ENCODE measurements around the gene PALLD.
"Not testable (repeated sequence)": the region's sequence is repeated elsewhere in the genome, so short reads cannot be mapped to it uniquely, and the experiment has no call there.

Gene PALLD

DNA sequence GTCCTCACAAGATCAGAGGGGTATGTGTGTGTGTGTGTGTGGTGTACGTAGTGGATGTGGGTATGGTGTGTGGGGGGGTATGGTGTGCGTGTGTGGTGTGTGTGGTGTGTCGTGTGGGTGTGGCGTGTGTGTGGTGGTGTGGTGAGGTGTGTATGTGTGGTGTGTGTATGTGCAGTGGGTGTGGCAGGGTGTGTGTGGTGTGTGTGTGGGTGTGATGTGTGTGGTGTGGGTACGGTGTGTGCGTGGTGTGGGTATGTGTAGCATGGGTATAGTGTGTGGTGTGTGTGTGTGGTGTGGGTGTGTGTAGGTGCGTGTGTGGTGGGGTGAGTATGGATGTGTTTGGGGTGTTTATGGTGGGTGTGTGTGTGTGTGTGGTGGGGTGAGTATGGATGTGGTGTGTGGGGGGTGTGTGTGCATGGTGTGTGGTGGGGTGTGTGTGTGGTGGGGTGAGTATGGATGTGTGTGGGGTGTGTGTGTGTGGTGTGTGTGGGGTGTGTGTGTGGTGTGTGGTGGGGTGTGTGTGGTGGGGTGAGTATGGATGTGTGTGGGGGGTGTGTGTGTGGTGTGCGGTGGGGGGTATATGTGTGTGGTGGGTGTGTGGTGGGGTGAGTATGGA, 182.0 kb downstream of the PALLD start:
- no peak for DNase-seq (ENCODE audit: low spot score)

DNA sequence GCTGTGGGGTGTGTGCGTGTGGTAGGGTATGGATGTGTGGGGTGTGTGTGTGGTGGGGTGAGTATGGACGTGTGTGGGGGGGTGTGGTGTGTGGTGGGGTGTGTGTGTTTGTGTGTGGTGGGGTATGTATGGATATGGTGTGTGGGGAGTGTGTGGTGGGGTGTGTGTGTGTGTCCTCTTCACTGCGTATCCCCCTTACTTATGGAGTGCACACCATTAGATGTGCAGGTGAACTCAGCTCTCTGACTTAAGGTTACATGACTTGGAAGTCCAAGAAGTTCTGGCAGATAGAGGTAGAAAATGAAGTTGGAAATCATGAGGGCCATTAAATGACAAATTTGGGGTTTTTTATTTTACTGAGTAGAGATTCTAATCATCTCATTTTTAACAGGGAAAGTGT, 182.5 kb downstream of the PALLD start:
- DNase-seq (ENCODE audit: low spot score) = no peak

DNA sequence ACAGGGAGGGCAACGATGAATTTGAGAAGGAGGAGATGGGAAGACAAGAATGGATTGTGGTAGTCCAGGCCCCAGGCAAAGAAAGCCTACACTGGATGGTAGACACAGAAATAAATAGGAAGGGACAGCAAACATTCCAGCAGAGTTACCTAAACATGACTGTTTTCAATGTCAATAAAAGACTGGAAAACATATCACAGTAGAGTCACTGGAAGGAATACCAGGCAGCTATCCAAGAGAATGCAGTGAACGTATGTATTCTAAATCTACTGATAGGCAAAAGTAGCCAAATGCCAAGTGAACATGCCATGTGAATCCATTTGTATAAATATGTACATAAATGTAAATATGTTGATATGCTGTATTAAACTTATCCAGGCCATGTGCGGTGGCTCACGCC, 183.0 kb downstream of the PALLD start:
- DNase-seq (ENCODE audit: low spot score) = no peak

GRCh38 chr4:168682898-168683500, 186.1 kb downstream of the PALLD start:
- no peak for DNase-seq (ENCODE audit: low spot score)

DNA sequence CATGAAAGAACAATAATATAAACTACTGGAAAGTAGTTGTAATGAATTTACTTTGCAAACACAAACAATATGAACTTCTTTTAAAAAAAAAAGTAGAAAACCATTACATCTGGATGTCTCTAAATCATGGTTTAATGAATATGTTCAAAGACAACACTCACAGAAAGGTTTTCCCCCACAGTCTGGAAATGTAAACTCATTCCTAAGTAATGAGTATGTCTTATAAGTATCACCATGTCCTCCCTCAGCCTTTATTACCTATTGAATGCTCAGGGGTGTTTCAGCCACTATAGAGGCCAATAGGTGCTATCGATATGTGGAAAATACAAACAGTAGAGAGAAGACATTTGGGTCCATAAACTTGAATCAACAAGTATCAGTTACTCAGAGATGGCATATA, 186.7 kb downstream of the PALLD start:
- DNase-seq (ENCODE audit: low spot score) = no peak

- DNase-seq (ENCODE audit: low spot score) = no peak
Measured at GRCh38 chr4:168685136-168685809, 188.4 kb downstream of the PALLD start.

GRCh38 chr4:168688584-168688983, 191.7 kb downstream of the PALLD start:
- DNase-seq (ENCODE audit: low spot score) = no peak

DNA sequence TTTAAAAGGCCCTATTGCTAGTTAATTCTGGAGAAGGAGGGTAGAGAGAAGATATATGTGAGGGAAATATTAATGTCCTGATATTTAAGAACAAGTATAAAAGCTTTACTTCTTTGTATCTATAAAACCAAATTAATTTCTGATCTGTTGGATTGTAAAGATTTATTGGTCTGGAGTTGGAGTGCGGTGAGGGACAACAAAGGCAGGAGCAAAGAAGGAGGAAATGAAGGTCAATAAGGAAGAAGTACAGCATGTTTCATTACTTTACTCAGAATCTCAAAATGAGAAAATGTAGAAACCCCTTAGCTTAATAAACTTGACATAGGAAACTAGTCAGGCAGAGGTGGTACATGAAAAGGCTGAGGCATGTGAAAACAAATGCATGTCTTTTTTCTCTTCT, 192.9 kb downstream of the PALLD start:
- no peak for DNase-seq (ENCODE audit: low spot score)

- no peak for DNase-seq (ENCODE audit: low spot score)
Measured at GRCh38 chr4:168690199-168690598, 193.3 kb downstream of the PALLD start.

- DNase-seq (ENCODE audit: low spot score) = no peak
Measured at GRCh38 chr4:168691631-168692369, 194.9 kb downstream of the PALLD start.

DNA sequence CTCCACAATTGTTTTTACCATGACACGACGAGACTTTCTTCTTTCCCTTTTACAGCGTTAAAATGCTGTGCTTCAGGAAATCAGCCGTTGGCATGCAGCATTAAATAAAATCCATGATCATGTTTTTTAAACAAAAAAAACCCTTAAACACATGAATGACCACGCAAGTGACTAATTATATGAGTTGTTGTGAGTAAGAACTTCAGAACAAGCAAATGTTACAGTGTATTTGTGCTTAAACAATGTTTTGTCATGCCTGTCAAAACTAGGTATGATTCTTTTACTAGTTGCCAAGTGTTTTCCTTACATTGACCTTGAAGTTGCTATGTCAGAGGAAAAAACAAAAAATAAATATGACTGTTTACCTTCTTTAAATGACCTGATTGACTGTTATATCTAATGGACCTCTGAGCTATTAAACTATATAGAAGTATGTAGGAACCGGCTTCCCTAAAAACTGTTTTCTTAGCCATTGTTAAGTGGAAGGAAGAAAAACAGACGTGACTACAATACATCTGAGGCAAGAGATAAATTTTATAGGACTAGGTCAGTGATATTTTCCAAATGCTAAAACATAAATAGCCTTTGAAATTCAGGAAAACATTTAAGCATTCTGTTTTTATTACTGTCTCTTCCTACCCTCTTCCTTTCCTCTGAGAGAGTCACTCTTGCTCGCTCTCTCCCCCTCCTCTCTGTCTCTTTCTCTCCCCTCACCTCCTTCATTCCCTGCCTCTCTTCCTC, 197.1 kb downstream of the PALLD start:
- DNase-seq (ENCODE audit: low spot score) = no peak

GRCh38 chr4:168694667-168695066, 197.8 kb downstream of the PALLD start:
- DNase-seq (ENCODE audit: low spot score) = no peak

- no peak for DNase-seq (ENCODE audit: low spot score)
Measured at GRCh38 chr4:168695288-168695687, 198.4 kb downstream of the PALLD start.

GRCh38 chr4:168696280-168696679, 199.4 kb downstream of the PALLD start:
- no peak for DNase-seq (ENCODE audit: low spot score)

GRCh38 chr4:168696826-168697225, 200.0 kb downstream of the PALLD start:
- no peak for DNase-seq (ENCODE audit: low spot score)

DNA sequence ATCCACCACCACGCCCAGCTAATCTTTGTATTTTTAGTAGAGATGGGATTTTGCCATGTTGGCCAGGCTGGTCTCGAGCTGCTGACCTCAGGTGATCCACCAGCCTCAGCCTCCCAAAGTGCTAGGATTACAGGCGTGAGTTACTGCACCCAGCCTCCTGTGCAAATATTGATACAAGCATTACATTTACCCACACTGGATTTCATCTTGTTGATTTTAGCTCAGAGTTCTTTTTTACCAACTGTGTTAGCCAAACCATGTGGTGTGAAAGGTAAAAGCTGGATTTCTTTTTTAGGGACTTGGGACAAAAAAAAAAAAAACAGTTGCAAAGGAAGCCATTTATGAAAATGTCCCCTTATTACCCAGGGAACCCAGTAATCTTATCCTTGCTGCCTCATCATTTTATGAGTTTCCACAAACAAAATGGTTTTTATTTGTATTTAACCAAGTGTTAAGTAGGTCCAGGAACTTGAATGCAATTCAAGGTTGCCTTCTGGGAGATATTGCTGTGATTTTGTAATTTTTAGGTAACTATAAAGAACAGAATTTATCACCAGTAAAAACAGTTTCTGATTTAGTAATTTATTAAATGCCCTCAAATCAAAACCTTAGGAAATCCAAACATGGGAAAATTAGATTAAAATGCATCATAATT, 202.5 kb downstream of the PALLD start:
- DNase-seq (ENCODE audit: low spot score) = no peak

GRCh38 chr4:168701061-168701460, 204.2 kb downstream of the PALLD start:
- no peak for DNase-seq (ENCODE audit: low spot score)

- not testable (repeated sequence) for DNase-seq (ENCODE audit: low spot score)
Measured at GRCh38 chr4:168702581-168703087, 205.8 kb downstream of the PALLD start.

- no peak for DNase-seq (ENCODE audit: low spot score)
Measured at GRCh38 chr4:168705121-168705520, 208.3 kb downstream of the PALLD start.

DNA sequence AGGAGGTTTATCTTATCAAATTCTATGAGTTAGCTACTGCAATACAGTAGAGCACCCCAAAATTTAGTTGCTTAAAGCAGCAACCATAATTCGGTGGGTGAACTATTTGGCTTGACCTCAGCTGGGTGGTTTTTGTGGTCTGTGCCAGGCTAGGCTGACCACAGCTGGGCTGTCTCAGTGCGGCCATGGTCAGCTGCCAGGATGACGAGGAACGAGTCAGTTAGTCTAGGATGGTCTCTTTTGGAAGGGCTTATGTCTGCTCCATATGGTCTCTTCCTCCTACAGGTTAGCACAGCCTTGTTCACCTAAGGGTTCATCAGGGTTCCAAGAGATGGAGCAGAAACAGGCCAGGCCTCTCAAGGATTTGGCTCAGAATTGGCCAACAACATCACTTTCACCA, 210.4 kb downstream of the PALLD start:
- DNase-seq (ENCODE audit: low spot score) = no peak

GRCh38 chr4:168708108-168708507, 211.3 kb downstream of the PALLD start:
- no peak for DNase-seq (ENCODE audit: low spot score)
